IPS-20b (cell line): ENCODE results near the gene STN1.

Source experiments
- H3K27ac ChIP-seq: one replicate; pipeline ENCODE4 v1.5.1; 2013; ENCODE audit warnings: low read length
- H3K27me3 ChIP-seq: 2 replicates; pipeline ENCODE4 v1.6.1; 2013; ENCODE audit warnings: mild to moderate bottlenecking, low read length, inconsistent platforms; ENCODE audit not compliant: insufficient read depth
- H3K36me3 ChIP-seq: 2 replicates; pipeline ENCODE4 v1.6.1; 2013; ENCODE audit warnings: low read depth, mild to moderate bottlenecking, inconsistent platforms, low read length, moderate library complexity; ENCODE audit not compliant: insufficient read depth
- H3K4me1 ChIP-seq: 2 replicates; pipeline ENCODE4 v1.6.1; 2013; ENCODE audit warnings: mild to moderate bottlenecking, control low read depth, inconsistent platforms, low read length, moderate library complexity; ENCODE audit not compliant: insufficient read depth
- H3K4me3 ChIP-seq: 2 replicates; pipeline ENCODE4 v1.5.1; 2013; ENCODE audit warnings: mild to moderate bottlenecking, low read length, inconsistent platforms
- H3K9ac ChIP-seq: 2 replicates; pipeline ENCODE4 v1.6.1; 2013; ENCODE audit warnings: low read depth, mild to moderate bottlenecking, inconsistent platforms, low read length, moderate library complexity
- H3K9me3 ChIP-seq: 2 replicates; pipeline ENCODE4 v1.6.1; 2013; ENCODE audit warnings: mild to moderate bottlenecking, low read depth, low read length, inconsistent platforms; ENCODE audit not compliant: insufficient read depth

The STN1 gene

DNA sequence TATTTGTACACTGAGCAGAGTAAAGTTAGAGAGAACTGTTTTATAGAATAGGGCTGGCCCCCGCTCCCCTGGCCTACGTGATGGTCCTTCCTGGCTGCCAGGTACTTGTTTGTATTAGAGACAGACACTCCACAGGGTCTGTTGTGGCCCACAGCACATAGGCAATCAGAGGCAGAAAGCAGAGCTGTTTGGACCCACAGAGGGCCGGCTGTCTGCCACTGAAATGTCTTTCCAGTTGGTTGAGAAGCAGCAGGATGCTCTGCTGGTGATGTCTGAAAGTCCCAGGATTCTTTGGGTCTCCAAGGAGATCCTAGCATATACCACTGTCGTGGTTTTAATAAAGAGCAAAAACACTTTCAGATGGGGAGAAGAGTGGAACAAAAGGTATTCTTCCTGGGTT, 5.2 kb downstream of the STN1 start:
- Histone ChIP-seq H3K9ac (no peak overlapping the region), H3K27ac (no peak overlapping the region), H3K4me3 (no peak overlapping the region), H3K27me3 (no peaks in the 10 kb centered on the region), H3K36me3 (peaks cover 10% of the 10 kb centered on the region; the same call in 1 of the 2 replicates), H3K4me1 (peaks cover 16% of the 10 kb centered on the region), H3K9me3 (peaks cover 12% of the 10 kb centered on the region)

DNA sequence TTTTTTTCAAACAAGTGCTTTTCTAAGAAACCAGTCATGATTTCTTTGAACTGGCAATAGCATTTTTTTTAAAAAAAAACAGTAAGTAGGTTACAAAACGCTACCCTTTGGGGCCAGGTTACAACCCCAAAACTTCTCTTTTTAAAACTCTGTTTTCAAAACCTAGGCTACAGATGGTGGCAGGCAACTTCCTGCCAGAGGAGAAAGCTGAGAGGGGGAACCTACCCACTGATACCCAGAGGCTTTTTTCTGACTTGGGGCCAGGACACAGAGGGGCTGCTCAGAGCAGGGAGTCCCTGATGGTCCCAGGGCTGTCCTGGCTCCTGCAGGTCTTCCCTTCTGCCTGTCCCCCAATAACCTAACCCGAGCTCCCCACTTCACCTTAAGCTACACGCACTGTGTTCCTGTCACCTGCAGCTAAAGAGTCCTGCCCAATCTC, 6.9 kb downstream of the STN1 start:
- H3K9me3 ChIP-seq: peaks cover 12% of the 10 kb centered on the region
- H3K9ac ChIP-seq: no peak overlapping the region
- peaks cover 14% of the 10 kb centered on the region for H3K4me1 ChIP-seq
- peaks cover 10% of the 10 kb centered on the region; the same call in 1 of the 2 replicates for H3K36me3 ChIP-seq
- H3K27me3 ChIP-seq: no peaks in the 10 kb centered on the region
- H3K27ac ChIP-seq: no peak overlapping the region
- H3K4me3 ChIP-seq: no peak overlapping the region

DNA sequence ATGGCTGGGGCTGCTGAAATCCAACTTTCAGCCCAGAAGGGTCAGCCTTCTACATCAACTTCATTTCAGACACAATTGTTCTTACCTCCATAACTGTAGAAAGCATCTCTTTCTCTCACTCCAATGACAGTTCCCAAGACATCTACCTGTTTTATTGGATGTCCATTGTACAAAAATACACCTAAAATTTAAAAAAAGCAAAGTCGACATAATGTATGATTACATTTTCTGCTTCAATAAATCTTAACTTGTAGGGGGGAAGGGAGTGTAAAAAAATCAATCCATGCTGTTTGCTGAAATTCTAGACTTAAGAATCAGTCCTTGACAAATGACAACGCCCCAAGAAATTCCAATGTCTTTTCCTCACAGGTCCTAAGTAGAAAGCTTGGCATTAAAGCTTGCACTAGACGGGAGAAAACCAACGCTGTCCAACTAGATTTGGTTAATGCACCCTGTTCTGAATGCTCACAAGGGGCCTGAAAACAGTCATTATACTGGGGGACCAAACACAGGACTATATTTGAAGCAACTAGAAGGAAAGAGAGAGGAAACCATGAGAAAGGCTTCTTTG, 7.5 kb downstream of the STN1 start:
- H3K36me3 ChIP-seq: peaks cover 6% of the 10 kb centered on the region; the same call in 1 of the 2 replicates
- peaks cover 14% of the 10 kb centered on the region for H3K4me1 ChIP-seq
- H3K27me3 ChIP-seq: no peaks in the 10 kb centered on the region
- no peak overlapping the region for H3K27ac ChIP-seq
- H3K9me3 ChIP-seq: peaks cover 12% of the 10 kb centered on the region
- H3K4me3 ChIP-seq: no peak overlapping the region
- H3K9ac ChIP-seq: no peak overlapping the region

DNA sequence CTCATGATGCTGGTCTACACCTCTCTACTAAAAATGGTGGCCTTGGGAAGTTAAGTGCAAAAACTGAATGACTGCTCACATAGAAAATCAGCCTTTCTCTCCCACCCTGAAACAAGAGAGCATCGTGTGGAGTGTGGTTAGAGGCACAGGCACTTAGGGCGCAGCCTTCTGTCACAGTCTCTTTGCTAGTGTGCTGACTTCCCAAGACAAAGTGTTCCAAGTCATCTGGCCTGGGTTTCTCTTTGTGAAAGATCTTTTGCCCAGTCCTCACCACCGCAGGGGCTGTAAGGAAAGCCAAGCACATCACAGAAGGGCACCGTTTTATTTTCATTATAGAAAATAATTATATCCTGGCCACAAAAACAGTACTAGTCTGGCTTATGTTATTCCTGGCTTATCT, 12.5 kb downstream of the STN1 start:
- Histone ChIP-seq H3K9me3 (no peaks in the 10 kb centered on the region), H3K27me3 (no peaks in the 10 kb centered on the region), H3K9ac (no peak overlapping the region), H3K4me1 (peaks cover 9% of the 10 kb centered on the region), H3K36me3 (no peaks in the 10 kb centered on the region; the same call in 1 of the 2 replicates), H3K27ac (no peak overlapping the region), H3K4me3 (no peak overlapping the region)

DNA sequence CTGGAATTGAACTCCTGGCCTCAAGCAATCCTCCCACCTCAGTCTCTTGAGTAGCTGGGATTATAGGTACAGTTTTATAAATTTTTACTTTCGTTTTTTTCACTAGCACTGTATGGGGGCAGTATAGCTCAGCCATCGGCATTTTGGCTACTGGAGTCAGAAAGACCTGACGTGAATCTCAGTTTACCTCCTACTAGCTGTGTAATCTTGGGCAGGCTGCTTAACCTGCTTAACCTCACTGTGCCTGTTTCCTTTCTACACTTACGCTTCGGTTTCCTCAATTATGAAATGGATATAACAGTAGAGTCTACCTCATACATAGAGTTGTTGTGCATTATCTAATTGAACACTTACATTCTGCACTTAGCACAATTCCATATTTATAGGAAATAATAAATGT, 16.7 kb downstream of the STN1 start:
- Histone ChIP-seq H3K4me1 (no peaks in the 10 kb centered on the region), H3K27me3 (no peaks in the 10 kb centered on the region), H3K36me3 (peaks cover 12% of the 10 kb centered on the region), H3K9ac (no peak overlapping the region), H3K9me3 (no peaks in the 10 kb centered on the region), H3K4me3 (no peak overlapping the region), H3K27ac (no peak overlapping the region)

DNA sequence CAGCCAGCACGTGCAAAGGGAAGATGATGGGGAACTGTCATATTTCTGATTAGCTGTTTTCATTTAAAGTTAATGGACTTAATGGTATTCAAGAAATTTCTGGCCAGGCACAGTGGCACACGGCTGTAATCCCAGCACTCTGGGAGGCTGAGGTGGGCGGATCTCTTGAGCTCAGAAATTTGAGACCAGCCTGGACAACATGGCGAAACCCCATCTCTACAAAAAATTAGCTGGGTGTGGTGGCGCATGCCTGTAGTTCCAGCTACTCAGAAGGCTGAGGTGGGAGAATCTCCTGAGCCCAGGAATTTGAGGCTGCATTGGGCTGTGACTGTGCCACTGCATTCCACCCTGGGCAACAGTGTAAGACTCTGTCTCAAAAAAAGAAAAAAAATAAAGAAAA, 18.7 kb downstream of the STN1 start:
- Histone ChIP-seq H3K27ac (no peak overlapping the region), H3K4me3 (no peak overlapping the region), H3K27me3 (no peaks in the 10 kb centered on the region), H3K36me3 (peaks cover 12% of the 10 kb centered on the region), H3K9ac (no peak overlapping the region), H3K9me3 (no peaks in the 10 kb centered on the region), H3K4me1 (no peaks in the 10 kb centered on the region)

DNA sequence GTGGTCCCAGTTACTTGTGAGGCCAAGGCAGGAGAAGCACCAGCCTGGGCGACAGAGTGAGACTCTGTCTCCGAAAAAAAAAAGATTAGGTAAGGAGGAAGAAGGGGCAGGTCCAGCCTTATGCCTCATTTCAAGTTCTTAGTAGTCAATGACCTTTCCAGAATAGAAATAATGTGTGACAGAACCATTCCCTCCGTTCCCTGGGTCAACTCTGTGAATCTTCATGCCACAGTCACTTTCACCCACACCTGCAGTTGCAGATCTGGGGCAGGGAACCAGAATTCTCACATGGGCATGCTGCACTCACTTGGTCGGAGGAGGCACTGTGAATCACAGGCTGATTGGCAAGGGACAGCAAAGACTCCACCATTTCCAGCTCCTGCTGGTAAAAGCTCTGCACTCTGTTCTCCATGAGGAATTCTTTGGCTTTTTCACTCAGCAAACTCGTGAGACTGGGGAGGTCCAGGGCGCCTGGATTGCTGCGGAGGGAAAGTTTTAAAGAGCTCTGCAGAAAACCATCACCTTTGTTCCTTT, 20.7 kb downstream of the STN1 start:
- Histone ChIP-seq H3K9me3 (no peaks in the 10 kb centered on the region), H3K4me1 (no peaks in the 10 kb centered on the region), H3K4me3 (no peak overlapping the region), H3K36me3 (peaks cover 12% of the 10 kb centered on the region), H3K27me3 (no peaks in the 10 kb centered on the region), H3K27ac (no peak overlapping the region), H3K9ac (no peak overlapping the region)

DNA sequence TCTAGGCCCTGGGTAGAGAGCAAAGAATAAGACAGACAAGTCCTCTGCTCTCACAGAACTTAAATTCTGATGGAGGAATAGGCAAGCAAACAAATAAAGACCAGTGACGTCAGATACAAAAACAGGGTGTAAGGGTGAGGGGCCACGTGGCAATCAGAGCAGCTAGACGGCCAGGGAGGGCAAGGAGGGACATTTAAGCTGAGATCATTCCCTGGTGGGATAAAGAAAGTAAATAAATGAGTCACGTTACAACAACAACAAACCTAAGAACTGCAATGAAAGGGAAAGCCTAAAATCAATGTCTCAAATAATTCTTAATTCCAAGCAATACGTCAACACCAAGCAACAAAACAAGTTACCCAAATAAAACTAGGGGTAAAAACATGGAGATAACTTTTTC, 21.8 kb downstream of the STN1 start:
- Histone ChIP-seq H3K27me3 (no peaks in the 10 kb centered on the region), H3K36me3 (peaks cover 18% of the 10 kb centered on the region), H3K4me3 (no peak overlapping the region), H3K4me1 (no peaks in the 10 kb centered on the region), H3K9me3 (no peaks in the 10 kb centered on the region), H3K27ac (no peak overlapping the region), H3K9ac (no peak overlapping the region)

DNA sequence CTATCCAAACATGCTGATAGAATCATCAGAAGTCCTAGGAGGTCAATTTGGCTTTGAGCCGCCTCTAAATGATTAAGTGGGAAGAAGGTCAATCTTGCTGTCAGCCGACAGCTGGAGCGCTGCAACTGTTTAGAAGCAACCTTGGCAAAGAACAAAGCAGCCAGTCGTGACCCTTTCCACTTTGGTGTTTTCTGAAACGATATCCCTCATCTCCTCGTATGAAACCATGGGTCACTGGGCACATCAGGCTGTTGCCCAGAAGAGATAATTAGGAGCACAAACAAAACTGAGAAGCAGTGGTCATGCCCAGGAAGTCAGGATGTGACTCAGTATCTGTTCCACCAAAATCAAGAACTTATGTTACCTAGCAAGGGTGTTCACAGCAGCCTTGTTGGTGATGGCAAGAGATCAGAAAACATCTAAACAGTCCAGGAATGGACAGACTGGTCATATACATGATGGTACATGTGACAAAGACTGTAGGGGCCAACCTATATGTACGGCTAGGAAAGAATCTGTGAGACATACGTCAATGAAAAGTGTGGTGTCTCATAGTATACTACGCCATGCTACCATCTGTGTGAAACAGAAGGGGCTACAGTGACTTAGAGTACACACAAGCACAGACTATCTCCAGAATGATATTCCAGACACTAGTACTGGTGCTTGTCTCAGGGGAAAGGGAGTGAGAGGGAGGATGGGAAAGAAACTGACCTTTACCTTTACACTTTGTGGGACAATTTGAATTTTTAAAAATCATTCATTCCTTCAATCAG, 22.4 kb downstream of the STN1 start:
- Histone ChIP-seq H3K36me3 (peaks cover 20% of the 10 kb centered on the region), H3K4me1 (no peaks in the 10 kb centered on the region), H3K27me3 (no peaks in the 10 kb centered on the region), H3K9ac (no peak overlapping the region), H3K9me3 (no peaks in the 10 kb centered on the region), H3K27ac (no peak overlapping the region), H3K4me3 (no peak overlapping the region)

DNA sequence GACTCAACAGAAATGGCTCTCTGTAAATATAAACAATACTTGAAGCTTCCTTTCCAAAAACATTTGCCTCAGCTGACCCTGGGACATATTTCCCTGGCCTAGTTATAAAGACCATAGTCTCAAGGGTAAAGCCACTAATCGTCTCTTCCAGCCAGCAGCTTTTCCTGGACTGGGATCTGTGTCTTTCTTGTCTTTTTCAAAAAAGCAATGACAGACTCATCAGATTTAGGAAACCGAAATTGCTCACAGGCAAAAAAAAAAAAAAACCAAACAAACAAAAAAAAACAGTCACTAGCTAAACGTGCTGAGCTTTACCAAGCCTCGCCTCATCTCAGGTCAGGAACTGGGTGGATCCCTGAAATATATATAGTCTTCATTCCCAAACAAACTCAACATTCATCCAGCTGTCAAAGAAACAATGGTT, 23.5 kb downstream of the STN1 start:
- no peak overlapping the region for H3K27ac ChIP-seq
- H3K36me3 ChIP-seq: peaks cover 20% of the 10 kb centered on the region
- H3K9ac ChIP-seq: no peak overlapping the region

DNA sequence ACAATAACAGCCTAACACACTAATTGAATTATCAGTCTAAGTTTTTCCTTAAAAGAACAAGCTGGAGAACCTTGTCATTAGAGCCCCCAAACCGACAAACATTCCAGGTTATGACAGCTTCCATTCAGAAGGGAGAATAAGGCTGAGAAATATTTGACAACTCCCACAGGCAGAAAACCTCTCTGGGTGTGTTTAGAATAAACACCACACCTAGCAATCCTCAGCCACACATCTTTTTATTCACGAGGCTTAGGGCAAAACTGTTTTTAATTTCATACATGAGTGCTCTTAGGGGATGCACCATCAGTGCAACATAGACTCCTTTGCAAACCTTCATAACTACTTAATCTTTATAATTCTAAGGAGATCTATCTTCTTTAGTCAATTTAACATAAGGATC, 24.2 kb downstream of the STN1 start:
- H3K27ac ChIP-seq: no peak overlapping the region
- no peaks in the 10 kb centered on the region for H3K27me3 ChIP-seq
- H3K4me3 ChIP-seq: no peak overlapping the region
- H3K36me3 ChIP-seq: peaks cover 20% of the 10 kb centered on the region
- no peak overlapping the region for H3K9ac ChIP-seq
- no peaks in the 10 kb centered on the region for H3K4me1 ChIP-seq
- no peaks in the 10 kb centered on the region for H3K9me3 ChIP-seq

More for the DNA sequence above, 23.5 kb downstream of the STN1 start:
- Histone ChIP-seq H3K4me3 (no peak overlapping the region), H3K4me1 (no peaks in the 10 kb centered on the region), H3K27me3 (no peaks in the 10 kb centered on the region), H3K9me3 (no peaks in the 10 kb centered on the region)

DNA sequence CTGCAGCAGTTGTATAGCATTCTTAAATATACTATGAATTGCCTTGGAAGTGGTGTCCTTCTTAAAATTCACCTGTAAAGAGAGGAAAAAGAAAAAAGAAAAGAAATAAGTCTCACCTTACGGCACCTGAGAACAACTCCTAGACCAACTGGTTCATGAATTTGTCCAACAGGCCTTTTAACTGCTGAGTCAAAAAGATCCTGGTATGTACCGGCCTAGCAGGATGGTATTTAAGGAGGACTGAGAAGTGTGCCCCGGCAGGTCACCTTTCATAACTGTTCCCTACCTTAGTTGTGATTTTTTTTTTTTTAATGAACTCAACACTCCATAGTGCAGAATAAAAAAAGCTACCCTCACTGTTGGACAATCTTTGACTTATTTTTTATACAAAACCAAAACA, 25.8 kb downstream of the STN1 start:
- Histone ChIP-seq H3K9ac (no peak overlapping the region), H3K36me3 (peaks cover 8% of the 10 kb centered on the region), H3K27me3 (no peaks in the 10 kb centered on the region), H3K27ac (no peak overlapping the region), H3K4me1 (no peaks in the 10 kb centered on the region), H3K9me3 (no peaks in the 10 kb centered on the region), H3K4me3 (no peak overlapping the region)
